H9 (cell line): ENCODE measurements around the gene INTS12. TPM values are rescaled to one million over a fixed set of nuclear protein-coding genes. Genes with fewer than 3 reads are reported as not detected.

Experiments used
- DNase-seq: peaks from one replicate; pipeline ENCODE4 v3.0.0-alpha.2; 2017
- H2AFZ ChIP-seq: one replicate; pipeline ENCODE4 v1.6.1; 2013; ENCODE audit warnings: mild to moderate bottlenecking, low read length, control low read depth, moderate library complexity
- H2AK5ac ChIP-seq: 2 replicates; pipeline ENCODE4 v1.6.1; 2013; ENCODE audit warnings: low read length, control low read depth, mixed read lengths; ENCODE audit not compliant: insufficient read length
- H2BK120ac ChIP-seq: one replicate; pipeline ENCODE4 v1.6.1; 2013; ENCODE audit warnings: low read depth, mild to moderate bottlenecking, low read length, control low read depth, inconsistent platforms; ENCODE audit not compliant: poor library complexity, severe bottlenecking
- H2BK12ac ChIP-seq: 2 replicates; pipeline ENCODE4 v1.6.1; 2013; ENCODE audit warnings: low read length, control low read depth, mixed read lengths, low read depth; ENCODE audit not compliant: insufficient read length
- H2BK15ac ChIP-seq: 2 replicates; pipeline ENCODE4 v1.6.1; 2013; ENCODE audit warnings: low read depth, low read length, control low read depth
- H2BK20ac ChIP-seq: one replicate; pipeline ENCODE4 v1.6.1; 2013; ENCODE audit warnings: low read depth, mild to moderate bottlenecking, low read length, control low read depth, inconsistent platforms; ENCODE audit not compliant: poor library complexity, severe bottlenecking
- H2BK5ac ChIP-seq: 2 replicates; pipeline ENCODE4 v1.6.1; 2013; ENCODE audit warnings: low read length, control low read depth, mixed read lengths; ENCODE audit not compliant: insufficient read length
- H3K14ac ChIP-seq: 2 replicates; pipeline ENCODE4 v1.6.1; 2013; ENCODE audit warnings: low read length, control low read depth; ENCODE audit not compliant: insufficient read depth
- H3K18ac ChIP-seq: 2 replicates; pipeline ENCODE4 v1.6.1; 2013; ENCODE audit warnings: low read depth, mild to moderate bottlenecking, mixed read lengths, low read length, control low read depth; ENCODE audit not compliant: insufficient read length
- H3K23ac ChIP-seq: 2 replicates; pipeline ENCODE4 v1.6.1; 2013; ENCODE audit warnings: low read length, control low read depth, mixed read lengths, low read depth; ENCODE audit not compliant: insufficient read length
- H3K23me2 ChIP-seq: 2 replicates; pipeline ENCODE4 v1.6.1; 2013; ENCODE audit warnings: low read depth, mild to moderate bottlenecking, mixed read lengths, low read length, control low read depth; ENCODE audit not compliant: insufficient read length, poor library complexity, severe bottlenecking
- H3K27ac ChIP-seq: 2 replicates; pipeline ENCODE4 v1.5.1; 2013; ENCODE audit warnings: low read length, control low read depth, mixed read lengths, low read depth; ENCODE audit not compliant: insufficient read length
- H3K27me3 ChIP-seq: 2 replicates; pipeline ENCODE4 v1.6.1; 2013; ENCODE audit warnings: low read length, control low read depth, inconsistent platforms; ENCODE audit not compliant: insufficient read depth
- H3K4ac ChIP-seq: 2 replicates; pipeline ENCODE4 v1.6.1; 2013; ENCODE audit warnings: low read depth, mild to moderate bottlenecking, control low read depth, inconsistent platforms, low read length, moderate library complexity
- H3K4me1 ChIP-seq: 2 replicates; pipeline ENCODE4 v1.6.1; 2013; ENCODE audit warnings: low read length, control low read depth, inconsistent platforms; ENCODE audit not compliant: insufficient read depth
- H3K4me2 ChIP-seq: 2 replicates; pipeline ENCODE4 v1.6.1; 2013; ENCODE audit warnings: low read length, control low read depth, mixed read lengths; ENCODE audit not compliant: insufficient read length, insufficient read depth
- H3K56ac ChIP-seq: 2 replicates; pipeline ENCODE4 v1.6.1; 2013; ENCODE audit warnings: low read depth, mild to moderate bottlenecking, mixed read lengths, low read length, control low read depth; ENCODE audit not compliant: insufficient read length
- H3K79me1 ChIP-seq: 2 replicates; pipeline ENCODE4 v1.6.1; 2013; ENCODE audit warnings: low read depth, mild to moderate bottlenecking, moderate library complexity, low read length, control low read depth, inconsistent platforms; ENCODE audit not compliant: insufficient read depth, poor library complexity, severe bottlenecking
- H3K79me2 ChIP-seq: 2 replicates; pipeline ENCODE4 v1.6.1; 2013; ENCODE audit warnings: low read length, control low read depth, inconsistent platforms; ENCODE audit not compliant: insufficient read depth
- H3K9ac ChIP-seq: 2 replicates; pipeline ENCODE4 v1.6.1; 2013; ENCODE audit warnings: low read length, control low read depth, mixed read lengths; ENCODE audit not compliant: insufficient read length; ENCODE audit errors: extremely low read depth
- H3K9me3 ChIP-seq: one replicate; pipeline ENCODE4 v1.6.1; 2013; ENCODE audit warnings: low read depth, low read length, inconsistent platforms; ENCODE audit not compliant: control insufficient read depth
- H3T11ph ChIP-seq: one replicate; pipeline ENCODE4 v1.6.1; 2013; ENCODE audit warnings: mild to moderate bottlenecking, low read length, control low read depth, inconsistent platforms
- H4K20me1 ChIP-seq: one replicate; pipeline ENCODE4 v1.6.1; 2013; ENCODE audit not compliant: control insufficient read depth, insufficient read length, insufficient read depth
- H4K5ac ChIP-seq: 2 replicates; pipeline ENCODE4 v1.6.1; 2013; ENCODE audit warnings: low read depth, mild to moderate bottlenecking, mixed read lengths, low read length, control low read depth; ENCODE audit not compliant: insufficient read length
- H4K8ac ChIP-seq: replicated peaks from 2 replicates; pipeline ENCODE4 v1.6.1; 2013; ENCODE audit warnings: low read length, control low read depth, mixed read lengths, low read depth; ENCODE audit not compliant: insufficient read length
- H4K91ac ChIP-seq: 2 replicates; pipeline ENCODE4 v1.6.1; 2013; ENCODE audit warnings: low read depth, mild to moderate bottlenecking, moderate library complexity, mixed read lengths, low read length, control low read depth; ENCODE audit not compliant: insufficient read length
- H3K27ac Mint-ChIP-seq, 3 experiments: 2 replicates in 2 of 3; 3 replicates in 1 of 3; pipeline ENCODE4 v1.8.0; 2020 to 2021; ENCODE audit warnings: mixed read lengths in 3 of 3, mild to moderate bottlenecking in 1 of 3, moderate library complexity in 1 of 3
- H3K27me3 Mint-ChIP-seq: 2 replicates; pipeline ENCODE4 v1.8.0; 2021; ENCODE audit warnings: low read depth, mild to moderate bottlenecking, moderate library complexity, mixed read lengths
- H3K36me3 Mint-ChIP-seq, 3 experiments: 2 replicates in 2 of 3; 3 replicates in 1 of 3; pipeline ENCODE4 v1.8.0; 2020 to 2021; ENCODE audit warnings: low read depth in 3 of 3, mixed read lengths in 3 of 3; ENCODE audit not compliant: insufficient read depth in 1 of 3
- H3K4me1 Mint-ChIP-seq, 2 experiments: 2 replicates each; pipeline ENCODE4 v1.8.0; 2020; ENCODE audit warnings: mixed read lengths in 2 of 2
- H3K4me3 Mint-ChIP-seq, 2 experiments: 2 replicates in 1 of 2; 3 replicates in 1 of 2; pipeline ENCODE4 v1.8.0; 2020 to 2021; ENCODE audit warnings: mild to moderate bottlenecking in 2 of 2, mixed read lengths in 2 of 2, moderate library complexity in 1 of 2
- H3K9me3 Mint-ChIP-seq, 2 experiments: 2 replicates in 1 of 2; 3 replicates in 1 of 2; pipeline ENCODE4 v1.8.0; 2020; ENCODE audit warnings: mild to moderate bottlenecking in 2 of 2, mixed read lengths in 2 of 2, moderate library complexity in 1 of 2
- WGBS: extraction: QIAGEN DNeasy Blood & Tissue Kit; methylation state at CpG from one replicate; pipeline ENCODE4 v1.1.7; 2013; ENCODE audit warnings: missing lambda C conversion rate, low lambda C conversion rate, mixed read lengths; ENCODE audit not compliant: insufficient read length; ENCODE audit errors: extremely low coverage; 5-methylcytosine and 5-hydroxymethylcytosine counted together
- total RNA-seq: library from RNA; stranded (reverse); gene quantifications from 2 replicates; pipeline ENCODE4 v1.2.1, GENCODE V29; 2021
- TF ChIP-seq, protein P1 (sequence below): fragments of 200-600 bp; sonication (generic); conservative IDR thresholded peaks from 3 replicates; pipeline ENCODE4 v1.8.0; 2021; ENCODE audit warnings: antibody characterized with exemption, mild to moderate bottlenecking

The INTS12 gene
- total RNA-seq, 1 experiment from 2014 or later = 15.6 TPM

DNA sequence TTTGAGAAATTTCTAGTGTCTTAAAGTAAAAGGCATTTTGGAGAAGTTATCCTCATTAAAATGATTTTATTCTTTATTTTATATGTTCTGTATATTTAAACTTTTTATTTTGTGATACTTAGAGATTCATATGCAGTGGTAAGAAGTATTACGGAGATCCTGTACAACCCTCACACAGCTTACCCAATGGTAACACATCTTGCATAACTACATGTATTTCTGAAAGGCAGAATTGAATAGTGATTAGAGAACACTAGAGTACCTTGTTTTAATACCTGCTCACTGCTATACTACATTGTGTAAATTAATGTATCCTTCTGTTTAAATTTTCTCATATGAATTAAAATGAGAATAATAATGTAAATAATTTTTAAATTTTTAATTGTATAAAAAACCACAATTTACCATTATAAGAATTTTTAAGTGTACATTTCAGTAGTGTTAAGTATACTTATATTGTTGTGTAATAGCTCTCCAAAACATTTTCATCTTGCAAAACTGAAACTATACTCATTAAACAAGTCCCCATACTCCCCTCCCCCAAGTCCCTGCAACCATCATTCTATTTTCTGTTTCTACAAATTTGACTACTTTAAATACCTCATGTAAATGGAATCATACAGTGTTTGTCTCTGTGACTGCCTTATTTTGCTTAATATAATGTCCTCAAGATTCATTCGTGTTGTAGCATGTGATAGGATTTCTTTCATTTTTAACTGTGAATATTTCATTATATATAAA lies 45.4 kb downstream of the INTS12 start:
- no peak overlapping the region for H2BK20ac ChIP-seq
- no peak for DNase-seq
- Mint-ChIP-seq H3K36me3 (no peaks in the 10 kb centered on the region), H3K27ac (no peak overlapping the region), H3K9me3 (no peaks in the 10 kb centered on the region), H3K27me3 (peaks cover 7% of the 10 kb centered on the region), H3K4me1 (no peaks in the 10 kb centered on the region), H3K4me3 (no peak overlapping the region)
- no peak overlapping the region for H3K14ac ChIP-seq
- TF ChIP-seq, protein P1, sequence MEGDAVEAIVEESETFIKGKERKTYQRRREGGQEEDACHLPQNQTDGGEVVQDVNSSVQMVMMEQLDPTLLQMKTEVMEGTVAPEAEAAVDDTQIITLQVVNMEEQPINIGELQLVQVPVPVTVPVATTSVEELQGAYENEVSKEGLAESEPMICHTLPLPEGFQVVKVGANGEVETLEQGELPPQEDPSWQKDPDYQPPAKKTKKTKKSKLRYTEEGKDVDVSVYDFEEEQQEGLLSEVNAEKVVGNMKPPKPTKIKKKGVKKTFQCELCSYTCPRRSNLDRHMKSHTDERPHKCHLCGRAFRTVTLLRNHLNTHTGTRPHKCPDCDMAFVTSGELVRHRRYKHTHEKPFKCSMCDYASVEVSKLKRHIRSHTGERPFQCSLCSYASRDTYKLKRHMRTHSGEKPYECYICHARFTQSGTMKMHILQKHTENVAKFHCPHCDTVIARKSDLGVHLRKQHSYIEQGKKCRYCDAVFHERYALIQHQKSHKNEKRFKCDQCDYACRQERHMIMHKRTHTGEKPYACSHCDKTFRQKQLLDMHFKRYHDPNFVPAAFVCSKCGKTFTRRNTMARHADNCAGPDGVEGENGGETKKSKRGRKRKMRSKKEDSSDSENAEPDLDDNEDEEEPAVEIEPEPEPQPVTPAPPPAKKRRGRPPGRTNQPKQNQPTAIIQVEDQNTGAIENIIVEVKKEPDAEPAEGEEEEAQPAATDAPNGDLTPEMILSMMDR = no peak
- no peak overlapping the region for H2AFZ ChIP-seq
- H3K4me1 ChIP-seq = no peaks in the 10 kb centered on the region
- H3K79me2 ChIP-seq = no peaks in the 10 kb centered on the region
- no peaks in the 10 kb centered on the region for H3K23me2 ChIP-seq
- no peak overlapping the region for H3K27ac ChIP-seq
- H3T11ph ChIP-seq = no peak overlapping the region
- no peak overlapping the region for H4K8ac ChIP-seq
- no peaks in the 10 kb centered on the region for H3K79me1 ChIP-seq
- no peak overlapping the region for H4K5ac ChIP-seq
- no peak overlapping the region for H2BK5ac ChIP-seq
- no peaks in the 10 kb centered on the region for H4K20me1 ChIP-seq
- no CpG with 5 or more reads among the region's 2 CpGs for WGBS
- H3K4me2 ChIP-seq = no peak overlapping the region
- no peak overlapping the region for H3K18ac ChIP-seq
- H3K27me3 ChIP-seq = no peaks in the 10 kb centered on the region
- H3K23ac ChIP-seq = no peak overlapping the region
- no peak overlapping the region for H3K9ac ChIP-seq
- H2BK12ac ChIP-seq = no peak overlapping the region
- H2AK5ac ChIP-seq = no peak overlapping the region
- H4K91ac ChIP-seq = no peak overlapping the region
- no peak overlapping the region for H3K4ac ChIP-seq
- H2BK15ac ChIP-seq = no peak overlapping the region
- no peak overlapping the region for H2BK120ac ChIP-seq
- no peak overlapping the region for H3K56ac ChIP-seq
- H3K9me3 ChIP-seq = no peaks in the 10 kb centered on the region
